SK-N-MC (cell line): ENCODE results near the gene MISP.

Experiments
- EZH2 ChIP-seq: fragments of 200-600 bp; sonication (generic); IDR thresholded peaks from one replicate; pipeline ENCODE4 v1.6.1; 2017; ENCODE audit warnings: antibody characterized with exemption
- FOXP2 ChIP-seq: optimal IDR thresholded peaks from 2 replicates; pipeline ENCODE3; 2011; ENCODE audit warnings: mild to moderate bottlenecking, moderate library complexity; ENCODE audit not compliant: insufficient read depth; ENCODE audit errors: extremely low read length, control extremely low read depth
- POLR2AphosphoS5 ChIP-seq: IDR thresholded peaks from 2 replicates; pipeline ENCODE4 v1.6.1; 2012; ENCODE audit warnings: mild to moderate bottlenecking, low read depth, low read length, borderline replicate concordance

GRCh38 chr19:772063-772462, 21.2 kb downstream of the MISP start:
- TF ChIP-seq EZH2 (no peak), POLR2AphosphoS5 (no peak), FOXP2 (no peak)
